ENCODE data around the gene NNAT. TPM values are rescaled to one million over a fixed set of nuclear protein-coding genes. Genes with fewer than 3 reads are reported as not detected.

Gene NNAT
- total and polyA plus RNA-seq, 2 experiments from 2014 or later, result 0.90 TPM; not detected in 1

DNA sequence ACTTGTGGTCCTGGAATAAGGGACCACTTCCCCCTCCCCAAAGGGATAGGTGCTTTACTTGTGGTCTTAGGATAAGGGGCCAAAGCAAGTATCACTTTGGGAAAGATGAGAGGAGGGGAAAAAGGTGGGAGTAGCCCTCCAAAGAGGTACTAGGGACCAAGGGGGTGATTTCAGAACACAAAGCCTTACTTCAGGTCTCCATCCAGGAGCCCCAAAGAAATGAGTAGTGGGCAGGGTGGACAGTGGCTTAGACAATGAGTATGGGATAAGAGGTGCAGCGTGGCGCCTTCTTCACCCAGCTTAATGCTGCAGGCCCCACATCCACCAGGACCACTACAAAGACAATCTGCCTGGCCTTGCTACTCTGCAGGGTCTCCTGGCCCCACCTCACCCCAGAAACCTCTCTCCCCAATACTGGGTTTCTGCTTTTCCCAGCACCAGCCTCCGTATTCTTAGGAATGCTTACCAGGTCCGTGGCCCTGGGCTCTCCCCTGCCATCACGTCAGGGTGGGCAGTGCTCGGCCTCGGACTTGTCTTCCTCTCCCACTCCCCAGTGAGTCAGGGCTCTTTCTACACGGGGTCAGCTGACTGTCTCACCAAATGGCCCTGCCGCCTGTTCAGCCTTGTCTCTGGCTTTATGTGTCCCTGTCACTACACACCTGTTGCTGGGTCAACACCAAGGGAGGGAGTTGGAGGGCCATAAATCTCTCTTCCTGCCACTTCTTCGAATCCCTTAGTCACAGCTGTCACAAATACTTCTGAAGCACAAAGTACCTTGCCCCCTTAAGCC lies 3.1 kb downstream of the NNAT start:
- no peak overlapping the region for H3K27ac ChIP-seq
- H3K9ac ChIP-seq, result no peak overlapping the region
- no peaks in the 10 kb centered on the region for H3K9me2 ChIP-seq (ENCODE audit: insufficient read depth)
- H4K20me1 ChIP-seq (ENCODE audit: insufficient read depth), result peaks cover 21% of the 10 kb centered on the region; the same call in 1 of the 2 replicates
- no peak for DNase-seq
- H3K79me2 ChIP-seq (ENCODE audit: insufficient read depth), result peaks cover 85% of the 10 kb centered on the region
- H3K4me1 ChIP-seq (ENCODE audit: insufficient read depth), result peaks cover 26% of the 10 kb centered on the region
- H3K9me3 ChIP-seq (ENCODE audit: low read depth), result no peaks in the 10 kb centered on the region
- H3K4me2 ChIP-seq (ENCODE audit: unreplicated experiment), result peak overlapping the region; percentile 91
- 63 to 66% methylated on average over 10 of the region's 10 CpGs for WGBS, 2 experiments (ENCODE audit: low coverage in 1 of 2, low lambda C conversion rate in 2 of 2, missing lambda C conversion rate in 2 of 2)
- no peaks in the 10 kb centered on the region for H3K36me3 ChIP-seq (ENCODE audit: low read depth)
- in situ Hi-C loops (cut with MboI), result no loop called here
- peaks cover 11% of the 10 kb centered on the region; the same call in 1 of the 2 replicates for H3F3A ChIP-seq (ENCODE audit: insufficient read depth)
- H3K27me3 ChIP-seq (replicated peaks; ENCODE audit: insufficient read depth), result no peaks in the 10 kb centered on the region
- H3K4me3 ChIP-seq, result no peak overlapping the region
- H2AFZ ChIP-seq, result no peak overlapping the region
- no peak for TF ChIP-seq EZH2 (IDR thresholded peaks at IDR 0.05; ENCODE audit: insufficient read depth, poor library complexity, severe bottlenecking)
- TF ChIP-seq EZH2phosphoT487 (IDR thresholded peaks at IDR 0.05; ENCODE audit: insufficient read depth, low read depth), result no peak

DNA sequence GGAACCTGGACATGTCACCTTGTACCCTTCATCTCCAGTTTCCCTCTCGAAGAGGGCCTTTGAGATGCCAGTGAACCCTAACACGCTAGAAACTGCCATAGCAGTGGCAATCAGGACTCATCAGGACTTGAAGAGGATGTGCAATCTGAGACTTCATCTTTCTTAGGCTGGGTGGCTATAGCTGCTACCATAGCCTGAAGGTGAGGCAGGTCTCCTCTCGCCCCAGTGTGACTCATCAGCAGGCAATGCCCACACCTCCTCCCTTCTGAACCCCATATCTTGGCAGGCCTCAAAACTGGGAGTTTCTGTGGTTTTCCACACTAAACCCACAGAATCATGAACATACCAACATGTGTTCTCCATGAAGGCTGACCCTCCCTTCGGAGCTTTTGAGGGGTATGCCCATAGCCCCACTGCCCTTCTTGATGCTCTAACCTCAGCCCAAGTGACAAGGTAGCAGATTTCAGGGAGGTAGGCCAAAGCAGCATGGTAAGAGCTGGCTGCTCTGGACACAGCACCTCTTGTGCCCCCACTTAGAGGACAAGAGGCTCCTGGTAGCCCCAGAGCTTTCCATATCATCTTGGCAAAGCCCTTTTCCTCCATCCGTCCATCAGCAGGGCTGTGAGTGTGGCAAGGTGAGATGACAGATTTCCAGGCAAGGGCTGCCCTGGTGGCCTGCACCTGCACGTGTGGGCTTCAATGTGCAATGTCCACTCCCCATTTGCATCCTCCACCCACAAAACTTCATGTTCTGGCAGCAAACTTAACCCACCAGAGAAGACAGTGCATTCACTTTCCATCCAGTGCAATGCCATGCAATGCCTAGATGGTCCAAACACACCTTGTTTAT lies 4.0 kb downstream of the NNAT start:
- DNase-seq, result peak; percentile 57
- peaks cover 21% of the 10 kb centered on the region; the same call in 1 of the 2 replicates for H4K20me1 ChIP-seq (ENCODE audit: insufficient read depth)
- in situ Hi-C loops (cut with MboI), result no loop called here

DNA sequence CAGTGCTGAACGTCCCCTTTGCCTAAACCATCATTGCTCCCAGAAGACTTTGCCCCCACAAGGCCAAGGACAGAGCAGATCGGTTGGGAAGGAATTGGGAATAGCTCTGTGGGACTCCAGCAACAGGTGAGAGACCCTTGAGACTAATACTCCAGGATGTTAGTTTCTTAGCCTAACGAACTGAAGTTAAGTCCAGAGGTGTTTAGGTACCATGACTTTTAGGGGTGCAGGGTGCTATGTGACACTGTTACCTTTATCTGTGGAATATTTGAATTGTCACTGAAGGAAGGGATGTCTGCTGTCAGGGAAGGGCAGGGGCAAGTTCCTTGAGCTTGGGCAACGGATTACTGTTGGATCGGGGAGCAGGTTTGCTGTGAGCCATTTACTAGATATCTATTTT lies 4.8 kb downstream of the NNAT start:
- TF ChIP-seq EZH2phosphoT487 (IDR thresholded peaks at IDR 0.05; ENCODE audit: insufficient read depth, low read depth) (no peak), EZH2 (IDR thresholded peaks at IDR 0.05; ENCODE audit: insufficient read depth, poor library complexity, severe bottlenecking) (no peak)
- no peak overlapping the region for H2AFZ ChIP-seq
- WGBS, 2 experiments (ENCODE audit: low coverage in 1 of 2, low lambda C conversion rate in 2 of 2, missing lambda C conversion rate in 2 of 2), result 16 to 22% methylated on average over 5 of the region's 5 CpGs
- peak; percentile 9 for DNase-seq
- peaks cover 21% of the 10 kb centered on the region; the same call in 1 of the 2 replicates for H4K20me1 ChIP-seq (ENCODE audit: insufficient read depth)
- no peaks in the 10 kb centered on the region for H3K9me2 ChIP-seq (ENCODE audit: insufficient read depth)
- H3K9ac ChIP-seq, result peak overlapping the region; percentile 94
- peak overlapping the region; percentile 87 for H3K4me3 ChIP-seq
- no peaks in the 10 kb centered on the region for H3K27me3 ChIP-seq (replicated peaks; ENCODE audit: insufficient read depth)
- in situ Hi-C loops (cut with MboI), result no loop called here
- H3K79me2 ChIP-seq (ENCODE audit: insufficient read depth), result peaks cover 68% of the 10 kb centered on the region
- H3K9me3 ChIP-seq (ENCODE audit: low read depth), result no peaks in the 10 kb centered on the region
- H3K4me2 ChIP-seq (ENCODE audit: unreplicated experiment), result peak overlapping the region; percentile 91
- H3F3A ChIP-seq (ENCODE audit: insufficient read depth), result peaks cover 11% of the 10 kb centered on the region; the same call in 1 of the 2 replicates
- peaks cover 28% of the 10 kb centered on the region for H3K4me1 ChIP-seq (ENCODE audit: insufficient read depth)
- H3K27ac ChIP-seq, result peak overlapping the region; percentile 93; the same call in 1 of the 2 replicates
- no peaks in the 10 kb centered on the region for H3K36me3 ChIP-seq (ENCODE audit: low read depth)

More for the DNA sequence above, 4.0 kb downstream of the NNAT start:
- Histone ChIP-seq H3K27me3 (replicated peaks; ENCODE audit: insufficient read depth) (no peaks in the 10 kb centered on the region), H3K9me3 (ENCODE audit: low read depth) (no peaks in the 10 kb centered on the region), H3F3A (ENCODE audit: insufficient read depth) (peaks cover 11% of the 10 kb centered on the region; the same call in 1 of the 2 replicates), H2AFZ (no peak overlapping the region), H3K4me1 (ENCODE audit: insufficient read depth) (peaks cover 28% of the 10 kb centered on the region), H3K4me2 (ENCODE audit: unreplicated experiment) (peak overlapping the region; percentile 91), H3K27ac (peak overlapping the region; percentile 11; the same call in 1 of the 2 replicates), H3K9ac (peak overlapping the region; percentile 94; the same call in 1 of the 2 replicates), H3K9me2 (ENCODE audit: insufficient read depth) (no peaks in the 10 kb centered on the region), H3K79me2 (ENCODE audit: insufficient read depth) (peaks cover 75% of the 10 kb centered on the region), H3K36me3 (ENCODE audit: low read depth) (no peaks in the 10 kb centered on the region), H3K4me3 (peak overlapping the region; percentile 87)
- 23 to 27% methylated on average over 6 of the region's 6 CpGs for WGBS, 2 experiments (ENCODE audit: low coverage in 1 of 2, low lambda C conversion rate in 2 of 2, missing lambda C conversion rate in 2 of 2)
- TF ChIP-seq EZH2phosphoT487 (IDR thresholded peaks at IDR 0.05; ENCODE audit: insufficient read depth, low read depth), result no peak
- no peak for TF ChIP-seq EZH2 (IDR thresholded peaks at IDR 0.05; ENCODE audit: insufficient read depth, poor library complexity, severe bottlenecking)

DNA sequence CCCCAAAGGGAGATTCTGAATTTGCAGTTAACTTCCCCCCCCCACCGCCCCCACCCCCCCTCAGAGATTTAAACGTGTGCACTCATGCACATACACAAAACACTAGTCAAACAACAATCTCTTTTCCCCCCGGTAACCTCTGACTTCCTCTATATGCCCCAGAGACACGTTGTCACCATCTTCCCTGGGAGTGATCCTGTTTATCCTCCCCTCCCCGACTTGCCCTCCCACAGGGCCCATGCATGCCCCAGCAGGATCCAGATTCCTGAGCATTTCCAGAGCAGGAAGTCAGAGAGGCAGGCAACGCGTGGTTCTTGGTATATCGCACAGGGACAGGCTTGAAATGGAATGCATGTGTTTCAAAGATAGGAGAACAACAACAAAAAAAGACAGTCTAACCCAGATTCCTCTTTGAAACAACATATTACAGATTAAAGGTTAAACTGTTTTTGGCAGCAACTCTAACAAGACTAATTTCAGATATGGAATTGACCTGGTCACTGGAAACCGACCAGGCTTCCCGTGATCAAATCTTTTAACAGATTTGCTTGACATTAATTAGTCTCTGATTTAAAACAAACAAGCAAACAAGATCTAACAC lies 5.3 kb downstream of the NNAT start:
- peak overlapping the region; percentile 94 for H3K9ac ChIP-seq
- H4K20me1 ChIP-seq (ENCODE audit: insufficient read depth), result peaks cover 21% of the 10 kb centered on the region; the same call in 1 of the 2 replicates
- in situ Hi-C loops (cut with MboI), result no loop called here
- H3K27ac ChIP-seq, result peak overlapping the region; percentile 93
- TF ChIP-seq EZH2 (IDR thresholded peaks at IDR 0.05; ENCODE audit: insufficient read depth, poor library complexity, severe bottlenecking) (no peak), EZH2phosphoT487 (IDR thresholded peaks at IDR 0.05; ENCODE audit: insufficient read depth, low read depth) (no peak)
- DNase-seq, result peak; percentile 72
- no peaks in the 10 kb centered on the region for H3K36me3 ChIP-seq (ENCODE audit: low read depth)
- no peaks in the 10 kb centered on the region for H3K9me3 ChIP-seq (ENCODE audit: low read depth)
- H3K9me2 ChIP-seq (ENCODE audit: insufficient read depth), result no peaks in the 10 kb centered on the region
- WGBS, 2 experiments (ENCODE audit: low coverage in 1 of 2, low lambda C conversion rate in 2 of 2, missing lambda C conversion rate in 2 of 2), result 2 to 7% methylated on average over 8 to 10 of the region's 10 CpGs
- H3K79me2 ChIP-seq (ENCODE audit: insufficient read depth), result peaks cover 63% of the 10 kb centered on the region
- peak overlapping the region; percentile 32 for H2AFZ ChIP-seq
- H3F3A ChIP-seq (ENCODE audit: insufficient read depth), result peaks cover 11% of the 10 kb centered on the region; the same call in 1 of the 2 replicates
- H3K4me1 ChIP-seq (ENCODE audit: insufficient read depth), result peaks cover 28% of the 10 kb centered on the region
- H3K4me3 ChIP-seq, result peak overlapping the region; percentile 87
- peak overlapping the region; percentile 91 for H3K4me2 ChIP-seq (ENCODE audit: unreplicated experiment)
- H3K27me3 ChIP-seq (replicated peaks; ENCODE audit: insufficient read depth), result no peaks in the 10 kb centered on the region

Data from GM23248 (cell line).